Measurements from ENCODE around the gene EP400.

EP400 gene

DNA sequence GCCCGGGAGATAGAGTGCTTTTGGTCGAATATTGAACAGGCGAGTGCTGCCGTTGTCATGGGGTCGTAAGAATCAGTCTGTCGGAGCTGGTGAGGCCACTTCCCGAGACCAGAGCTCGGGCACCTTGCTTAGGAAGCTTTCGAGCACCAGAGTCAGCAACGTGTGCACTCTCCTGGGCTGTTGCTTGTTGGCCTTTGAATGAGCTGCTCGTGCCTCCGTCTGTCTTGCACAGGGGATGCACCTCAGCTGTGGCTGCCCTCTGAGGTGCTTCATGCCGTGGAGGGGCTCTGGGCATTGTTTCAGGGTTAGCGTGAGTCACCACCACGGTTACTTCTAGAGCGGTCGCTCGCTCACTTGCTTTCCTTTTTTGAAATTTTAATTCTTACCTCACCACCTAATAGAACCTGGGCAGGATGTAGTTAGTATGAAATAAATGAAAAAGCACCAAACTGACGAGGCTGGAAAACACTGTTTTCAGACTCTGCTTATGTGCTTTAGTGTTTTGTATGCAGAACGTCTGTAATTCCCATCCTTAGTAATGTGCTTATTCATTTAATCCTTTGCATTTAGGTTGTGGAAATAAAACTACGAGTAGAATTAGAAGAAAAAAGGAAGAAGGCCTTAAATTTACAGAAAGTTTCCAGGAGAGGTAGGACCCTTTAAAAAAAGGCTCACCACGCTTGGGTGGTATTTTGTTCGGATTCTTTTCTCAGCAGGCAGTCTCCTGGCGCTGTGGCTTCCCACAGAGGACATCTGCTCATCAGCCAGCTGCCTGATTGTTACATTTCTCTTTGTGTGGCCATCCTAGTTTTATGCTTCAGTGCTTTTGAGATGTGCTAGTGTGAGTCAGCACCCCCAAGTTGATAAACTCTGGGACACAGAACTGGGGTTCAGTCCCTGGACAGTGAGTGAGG, 40.6 kb downstream of the EP400 start:
- no peak for TF ChIP-seq EZH2 (IDR thresholded peaks at IDR 0.05)
- Histone ChIP-seq H3K9me3 (ENCODE audit: low read depth, low read length) (no peaks in the 10 kb centered on the region), H3K36me3 (ENCODE audit: insufficient read depth, low read length) (peaks cover 57% of the 10 kb centered on the region), H3K27ac (peak overlapping the region; percentile 71), H3K9ac (ENCODE audit: insufficient read length) (no peak overlapping the region), H3K4me3 (peak overlapping the region; percentile 2; the same call in 1 of the 2 replicates)
- DNase-seq (ENCODE audit: low read depth, low spot score) = no peak

DNA sequence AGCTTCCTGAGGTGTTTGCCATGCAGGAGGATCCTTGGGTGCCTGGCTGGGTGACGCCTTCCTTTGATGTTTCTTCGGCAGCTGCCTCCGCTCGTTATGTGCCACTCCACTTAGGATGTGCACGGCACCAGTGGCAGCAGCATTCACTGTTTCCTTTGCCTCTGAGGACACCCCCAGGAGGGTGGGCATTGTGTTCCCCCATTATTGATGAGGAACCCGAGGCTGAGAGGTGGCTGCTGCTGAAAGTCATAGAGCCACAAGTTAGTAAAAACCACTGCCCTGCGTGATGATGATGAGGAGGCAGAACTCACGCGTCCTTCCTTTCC, 41.2 kb downstream of the EP400 start:
- Histone ChIP-seq H3K9ac (ENCODE audit: insufficient read length) (peak overlapping the region; percentile 19), H3K4me3 (peak overlapping the region; percentile 2; the same call in 1 of the 2 replicates), H3K27ac (peak overlapping the region; percentile 71; the same call in 1 of the 2 replicates), H3K36me3 (ENCODE audit: insufficient read depth, low read length) (peaks cover 57% of the 10 kb centered on the region), H3K9me3 (ENCODE audit: low read depth, low read length) (no peaks in the 10 kb centered on the region)
- DNase-seq (ENCODE audit: low read depth, low spot score) = no peak
- TF ChIP-seq FOXP2 (optimal IDR thresholded peaks at IDR 0.05; ENCODE audit: control extremely low read depth, extremely low read length, insufficient read depth) = no peak
- no peak for TF ChIP-seq POLR2AphosphoS5 (IDR thresholded peaks at IDR 0.05; ENCODE audit: borderline replicate concordance, low read depth, low read length)
- TF ChIP-seq EZH2 (IDR thresholded peaks at IDR 0.05) = no peak

DNA sequence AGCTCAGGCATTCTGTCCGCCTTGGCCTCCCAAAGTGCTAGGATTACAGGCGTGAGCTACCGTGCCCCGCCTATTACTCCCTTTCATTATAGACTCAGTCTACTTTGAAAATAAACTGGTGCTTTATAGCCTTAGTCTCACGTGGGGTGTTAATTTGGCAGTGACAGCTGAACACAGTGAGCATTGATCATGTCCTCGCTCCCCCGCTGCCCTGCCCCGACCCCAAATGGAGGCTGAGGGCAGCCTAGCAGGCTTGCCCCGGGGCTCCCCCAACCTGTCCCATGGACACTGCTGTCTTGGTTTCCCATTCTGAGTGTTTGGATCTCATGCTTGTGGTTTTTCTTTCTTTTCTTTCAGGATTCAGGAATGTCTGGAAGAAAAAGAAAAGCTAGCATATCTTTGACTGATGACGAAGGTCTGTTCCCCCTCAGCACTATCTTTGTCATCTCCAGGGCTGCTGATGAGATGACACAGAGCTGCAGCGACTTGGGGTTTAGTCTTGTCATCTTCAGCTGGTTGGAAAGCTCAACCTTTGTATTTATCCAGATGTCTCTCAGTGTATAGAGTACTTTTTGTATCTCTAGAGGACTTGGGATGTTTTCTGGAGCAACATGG, 42.2 kb downstream of the EP400 start:
- peaks cover 51% of the 10 kb centered on the region for H3K36me3 ChIP-seq (ENCODE audit: insufficient read depth, low read length)
- no peak for DNase-seq (ENCODE audit: low read depth, low spot score)
- no peaks in the 10 kb centered on the region for H3K9me3 ChIP-seq (ENCODE audit: low read depth, low read length)
- no peak overlapping the region for H3K9ac ChIP-seq (ENCODE audit: insufficient read length)
- no peak for TF ChIP-seq POLR2AphosphoS5 (IDR thresholded peaks at IDR 0.05; ENCODE audit: borderline replicate concordance, low read depth, low read length)
- TF ChIP-seq EZH2 (IDR thresholded peaks at IDR 0.05) = no peak
- no peak for TF ChIP-seq FOXP2 (optimal IDR thresholded peaks at IDR 0.05; ENCODE audit: control extremely low read depth, extremely low read length, insufficient read depth)
- H3K27ac ChIP-seq = no peak overlapping the region
- no peak overlapping the region for H3K4me3 ChIP-seq

GRCh38 chr12:131994589-131994988, 44.8 kb downstream of the EP400 start:
- no peak for DNase-seq (ENCODE audit: low read depth, low spot score)
- H3K36me3 ChIP-seq (ENCODE audit: insufficient read depth, low read length) = peaks cover 47% of the 10 kb centered on the region
- no peaks in the 10 kb centered on the region for H3K9me3 ChIP-seq (ENCODE audit: low read depth, low read length)
- no peak overlapping the region for H3K9ac ChIP-seq (ENCODE audit: insufficient read length)
- no peak overlapping the region for H3K4me3 ChIP-seq
- H3K27ac ChIP-seq = no peak overlapping the region
- TF ChIP-seq POLR2AphosphoS5 (IDR thresholded peaks at IDR 0.05; ENCODE audit: borderline replicate concordance, low read depth, low read length) (no peak), EZH2 (IDR thresholded peaks at IDR 0.05) (no peak), FOXP2 (optimal IDR thresholded peaks at IDR 0.05; ENCODE audit: control extremely low read depth, extremely low read length, insufficient read depth) (no peak)

- no peak overlapping the region for H3K27ac ChIP-seq
These were observed 50.6 kb downstream of the EP400 start for GRCh38 chr12:132000286-132000872.

GRCh38 chr12:132003846-132004245, 54.1 kb downstream of the EP400 start:
- Histone ChIP-seq H3K9ac (ENCODE audit: insufficient read length) (no peak overlapping the region), H3K4me3 (no peak overlapping the region), H3K27ac (no peak overlapping the region), H3K36me3 (ENCODE audit: insufficient read depth, low read length) (peaks cover 20% of the 10 kb centered on the region), H3K9me3 (ENCODE audit: low read depth, low read length) (no peaks in the 10 kb centered on the region)
- no peak for DNase-seq (ENCODE audit: low read depth, low spot score)
- no peak for TF ChIP-seq POLR2AphosphoS5 (IDR thresholded peaks at IDR 0.05; ENCODE audit: borderline replicate concordance, low read depth, low read length)
- no peak for TF ChIP-seq FOXP2 (optimal IDR thresholded peaks at IDR 0.05; ENCODE audit: control extremely low read depth, extremely low read length, insufficient read depth)
- no peak for TF ChIP-seq EZH2 (IDR thresholded peaks at IDR 0.05)

More at GRCh38 chr12:132000286-132000872, 50.6 kb downstream of the EP400 start:
- Histone ChIP-seq H3K36me3 (ENCODE audit: insufficient read depth, low read length) (no peaks in the 10 kb centered on the region; the same call in none of the 2 replicates), H3K9me3 (ENCODE audit: low read depth, low read length) (no peaks in the 10 kb centered on the region), H3K9ac (ENCODE audit: insufficient read length) (no peak overlapping the region), H3K4me3 (no peak overlapping the region)
- TF ChIP-seq POLR2AphosphoS5 (IDR thresholded peaks at IDR 0.05; ENCODE audit: borderline replicate concordance, low read depth, low read length) (no peak), FOXP2 (optimal IDR thresholded peaks at IDR 0.05; ENCODE audit: control extremely low read depth, extremely low read length, insufficient read depth) (no peak), EZH2 (IDR thresholded peaks at IDR 0.05) (no peak)
- DNase-seq (ENCODE audit: low read depth, low spot score) = no peak

GRCh38 chr12:132004946-132005345, 55.2 kb downstream of the EP400 start:
- Histone ChIP-seq H3K27ac (no peak overlapping the region), H3K4me3 (no peak overlapping the region), H3K9ac (ENCODE audit: insufficient read length) (no peak overlapping the region), H3K9me3 (ENCODE audit: low read depth, low read length) (no peaks in the 10 kb centered on the region), H3K36me3 (ENCODE audit: insufficient read depth, low read length) (peaks cover 20% of the 10 kb centered on the region)
- no peak for DNase-seq (ENCODE audit: low read depth, low spot score)
- no peak for TF ChIP-seq FOXP2 (optimal IDR thresholded peaks at IDR 0.05; ENCODE audit: control extremely low read depth, extremely low read length, insufficient read depth)
- no peak for TF ChIP-seq POLR2AphosphoS5 (IDR thresholded peaks at IDR 0.05; ENCODE audit: borderline replicate concordance, low read depth, low read length)
- no peak for TF ChIP-seq EZH2 (IDR thresholded peaks at IDR 0.05)

- Histone ChIP-seq H3K36me3 (ENCODE audit: insufficient read depth, low read length) (peaks cover 26% of the 10 kb centered on the region), H3K4me3 (no peak overlapping the region), H3K27ac (no peak overlapping the region), H3K9ac (ENCODE audit: insufficient read length) (no peak overlapping the region), H3K9me3 (ENCODE audit: low read depth, low read length) (no peaks in the 10 kb centered on the region)
- TF ChIP-seq POLR2AphosphoS5 (IDR thresholded peaks at IDR 0.05; ENCODE audit: borderline replicate concordance, low read depth, low read length) (no peak), EZH2 (IDR thresholded peaks at IDR 0.05) (no peak), FOXP2 (optimal IDR thresholded peaks at IDR 0.05; ENCODE audit: control extremely low read depth, extremely low read length, insufficient read depth) (no peak)
- DNase-seq (ENCODE audit: low read depth, low spot score) = no peak
These were observed 56.4 kb downstream of the EP400 start for GRCh38 chr12:132006056-132006680.

Data from SK-N-MC (cell line).